ENCODE data around the gene MAD2L1BP. TPM values are rescaled to one million over a fixed set of nuclear protein-coding genes. Genes with fewer than 3 reads are reported as not detected.

Gene MAD2L1BP
- total and polyA plus RNA-seq, 2 of the 13 experiments (the other 11 are each of a cell fraction or from before 2014, with no cell fraction given): 54.2 to 55.5 TPM

DNA sequence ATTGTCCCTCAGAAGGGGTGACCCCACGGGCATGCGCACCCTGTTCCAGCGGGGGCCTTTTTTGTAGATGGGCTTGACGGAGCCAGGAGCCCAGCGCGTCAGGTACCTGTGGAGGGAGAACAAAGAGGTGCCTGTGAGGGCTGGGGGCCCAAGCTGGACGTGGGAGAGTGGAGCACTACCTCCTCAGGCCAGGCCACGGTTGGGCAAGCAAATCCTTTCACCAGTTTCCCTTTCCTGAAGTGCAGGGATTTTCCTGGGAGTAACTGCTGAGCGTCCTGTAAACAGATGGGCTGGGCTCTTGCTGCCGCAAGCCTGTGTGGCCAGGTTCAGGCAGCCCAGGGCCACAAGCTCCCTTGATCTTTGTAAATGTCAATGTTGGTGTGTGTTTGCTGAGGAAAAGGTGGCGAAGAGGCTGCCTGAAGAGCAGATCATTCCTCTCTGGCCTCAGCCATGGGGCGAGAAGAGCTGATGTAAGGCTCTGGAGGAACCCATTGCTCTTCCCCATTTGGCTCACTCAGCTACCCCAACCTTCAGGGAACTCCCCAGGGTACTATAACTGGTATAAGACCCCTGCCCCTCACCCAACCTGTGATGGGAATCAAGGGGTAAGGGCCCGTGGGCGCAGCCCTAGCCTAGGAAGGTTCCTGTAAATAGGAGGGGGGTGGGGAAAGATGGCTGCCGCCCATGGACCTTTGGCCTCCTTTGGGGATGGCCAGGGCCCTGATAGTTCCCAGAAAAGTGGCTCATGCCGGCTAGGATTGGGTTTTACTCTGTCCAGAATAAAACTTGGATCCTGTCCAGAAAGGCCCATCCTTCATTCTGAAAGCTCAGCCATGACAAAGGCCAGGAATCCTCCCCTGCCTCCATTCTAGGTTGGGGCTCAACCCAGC is 36.4 kb downstream of the MAD2L1BP start (continued):
- TF ChIP-seq THAP11 (CRISPR knock-in tag; IDR thresholded peaks at IDR 0.05) (peak; percentile 49), BCL6 (CRISPR knock-in tag; IDR thresholded peaks at IDR 0.05) (peak; percentile 99), ZNF557 (CRISPR knock-in tag; IDR thresholded peaks at IDR 0.05) (no peak), SIX1 (CRISPR knock-in tag; IDR thresholded peaks at IDR 0.05; ENCODE audit: borderline replicate concordance) (no peak), U2AF1 (optimal IDR thresholded peaks at IDR 0.05; ENCODE audit: low read depth, low read length) (peak; percentile 59), PHF8 (CRISPR knock-in tag; IDR thresholded peaks at IDR 0.05) (peak; percentile 46), KLF13 (CRISPR knock-in tag; IDR thresholded peaks at IDR 0.05) (no peak), HNRNPK (IDR thresholded peaks at IDR 0.05; ENCODE audit: low read depth, low read length, poor library complexity, severe bottlenecking) (no peak), ISL2 (CRISPR knock-in tag; IDR thresholded peaks at IDR 0.05) (peak; percentile 55; the same call in 1 of the 2 replicates), ZMAT3 (CRISPR knock-in tag; conservative IDR thresholded peaks at IDR 0.05) (no peak), TBL1XR1 (IDR thresholded peaks at IDR 0.05; ENCODE audit: borderline replicate concordance, low read length, partially characterized antibody) (no peak), ZNF816 (CRISPR knock-in tag; IDR thresholded peaks at IDR 0.05; ENCODE audit: borderline replicate concordance) (no peak), TGIF2 (CRISPR knock-in tag; IDR thresholded peaks at IDR 0.05) (no peak), ZNF547 (CRISPR knock-in tag; IDR thresholded peaks at IDR 0.05) (0 out of 2 replicates have a peak, but pooled peaks have one; percentile 33), MAF1 (CRISPR knock-in tag; IDR thresholded peaks at IDR 0.05; ENCODE audit: borderline replicate concordance) (no peak), ZFP41 (CRISPR knock-in tag; IDR thresholded peaks at IDR 0.05; ENCODE audit: borderline replicate concordance) (no peak), ZSCAN20 (CRISPR knock-in tag; IDR thresholded peaks at IDR 0.05; ENCODE audit: borderline replicate concordance) (no peak), ZNF607 (CRISPR knock-in tag; IDR thresholded peaks at IDR 0.05; ENCODE audit: borderline replicate concordance) (peak; percentile 76; the same call in 1 of the 2 replicates)
- TF ChIP-seq, protein P1, sequence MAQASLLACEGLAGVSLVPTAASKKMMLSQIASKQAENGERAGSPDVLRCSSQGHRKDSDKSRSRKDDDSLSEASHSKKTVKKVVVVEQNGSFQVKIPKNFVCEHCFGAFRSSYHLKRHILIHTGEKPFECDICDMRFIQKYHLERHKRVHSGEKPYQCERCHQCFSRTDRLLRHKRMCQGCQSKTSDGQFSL (CRISPR knock-in tag; IDR thresholded peaks at IDR 0.05): no peak
- TF ChIP-seq, protein P2, sequence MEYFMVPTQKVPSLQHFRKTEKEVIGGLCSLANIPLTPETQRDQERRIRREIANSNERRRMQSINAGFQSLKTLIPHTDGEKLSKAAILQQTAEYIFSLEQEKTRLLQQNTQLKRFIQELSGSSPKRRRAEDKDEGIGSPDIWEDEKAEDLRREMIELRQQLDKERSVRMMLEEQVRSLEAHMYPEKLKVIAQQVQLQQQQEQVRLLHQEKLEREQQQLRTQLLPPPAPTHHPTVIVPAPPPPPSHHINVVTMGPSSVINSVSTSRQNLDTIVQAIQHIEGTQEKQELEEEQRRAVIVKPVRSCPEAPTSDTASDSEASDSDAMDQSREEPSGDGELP (IDR thresholded peaks at IDR 0.05; ENCODE audit: borderline replicate concordance, low read depth): peak; percentile 60; the same call in 1 of the 2 replicates
- TF ChIP-seq, protein P3, sequence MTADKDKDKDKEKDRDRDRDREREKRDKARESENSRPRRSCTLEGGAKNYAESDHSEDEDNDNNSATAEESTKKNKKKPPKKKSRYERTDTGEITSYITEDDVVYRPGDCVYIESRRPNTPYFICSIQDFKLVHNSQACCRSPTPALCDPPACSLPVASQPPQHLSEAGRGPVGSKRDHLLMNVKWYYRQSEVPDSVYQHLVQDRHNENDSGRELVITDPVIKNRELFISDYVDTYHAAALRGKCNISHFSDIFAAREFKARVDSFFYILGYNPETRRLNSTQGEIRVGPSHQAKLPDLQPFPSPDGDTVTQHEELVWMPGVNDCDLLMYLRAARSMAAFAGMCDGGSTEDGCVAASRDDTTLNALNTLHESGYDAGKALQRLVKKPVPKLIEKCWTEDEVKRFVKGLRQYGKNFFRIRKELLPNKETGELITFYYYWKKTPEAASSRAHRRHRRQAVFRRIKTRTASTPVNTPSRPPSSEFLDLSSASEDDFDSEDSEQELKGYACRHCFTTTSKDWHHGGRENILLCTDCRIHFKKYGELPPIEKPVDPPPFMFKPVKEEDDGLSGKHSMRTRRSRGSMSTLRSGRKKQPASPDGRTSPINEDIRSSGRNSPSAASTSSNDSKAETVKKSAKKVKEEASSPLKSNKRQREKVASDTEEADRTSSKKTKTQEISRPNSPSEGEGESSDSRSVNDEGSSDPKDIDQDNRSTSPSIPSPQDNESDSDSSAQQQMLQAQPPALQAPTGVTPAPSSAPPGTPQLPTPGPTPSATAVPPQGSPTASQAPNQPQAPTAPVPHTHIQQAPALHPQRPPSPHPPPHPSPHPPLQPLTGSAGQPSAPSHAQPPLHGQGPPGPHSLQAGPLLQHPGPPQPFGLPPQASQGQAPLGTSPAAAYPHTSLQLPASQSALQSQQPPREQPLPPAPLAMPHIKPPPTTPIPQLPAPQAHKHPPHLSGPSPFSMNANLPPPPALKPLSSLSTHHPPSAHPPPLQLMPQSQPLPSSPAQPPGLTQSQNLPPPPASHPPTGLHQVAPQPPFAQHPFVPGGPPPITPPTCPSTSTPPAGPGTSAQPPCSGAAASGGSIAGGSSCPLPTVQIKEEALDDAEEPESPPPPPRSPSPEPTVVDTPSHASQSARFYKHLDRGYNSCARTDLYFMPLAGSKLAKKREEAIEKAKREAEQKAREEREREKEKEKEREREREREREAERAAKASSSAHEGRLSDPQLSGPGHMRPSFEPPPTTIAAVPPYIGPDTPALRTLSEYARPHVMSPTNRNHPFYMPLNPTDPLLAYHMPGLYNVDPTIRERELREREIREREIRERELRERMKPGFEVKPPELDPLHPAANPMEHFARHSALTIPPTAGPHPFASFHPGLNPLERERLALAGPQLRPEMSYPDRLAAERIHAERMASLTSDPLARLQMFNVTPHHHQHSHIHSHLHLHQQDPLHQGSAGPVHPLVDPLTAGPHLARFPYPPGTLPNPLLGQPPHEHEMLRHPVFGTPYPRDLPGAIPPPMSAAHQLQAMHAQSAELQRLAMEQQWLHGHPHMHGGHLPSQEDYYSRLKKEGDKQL (CRISPR knock-in tag; IDR thresholded peaks at IDR 0.05; ENCODE audit: low read depth): peak; percentile 65; the same call in 1 of the 2 replicates
- TF ChIP-seq, protein P4, sequence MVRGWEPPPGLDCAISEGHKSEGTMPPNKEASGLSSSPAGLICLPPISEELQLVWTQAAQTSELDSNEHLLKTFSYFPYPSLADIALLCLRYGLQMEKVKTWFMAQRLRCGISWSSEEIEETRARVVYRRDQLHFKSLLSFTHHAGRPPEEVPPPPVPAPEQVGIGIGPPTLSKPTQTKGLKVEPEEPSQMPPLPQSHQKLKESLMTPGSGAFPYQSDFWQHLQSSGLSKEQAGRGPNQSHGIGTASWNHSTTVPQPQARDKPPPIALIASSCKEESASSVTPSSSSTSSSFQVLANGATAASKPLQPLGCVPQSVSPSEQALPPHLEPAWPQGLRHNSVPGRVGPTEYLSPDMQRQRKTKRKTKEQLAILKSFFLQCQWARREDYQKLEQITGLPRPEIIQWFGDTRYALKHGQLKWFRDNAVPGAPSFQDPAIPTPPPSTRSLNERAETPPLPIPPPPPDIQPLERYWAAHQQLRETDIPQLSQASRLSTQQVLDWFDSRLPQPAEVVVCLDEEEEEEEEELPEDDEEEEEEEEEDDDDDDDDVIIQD (CRISPR knock-in tag; IDR thresholded peaks at IDR 0.05; ENCODE audit: low read depth): peak; percentile 35; the same call in 1 of the 2 replicates
